ENCODE results near the gene FOXO6.

Gene FOXO6

DNA sequence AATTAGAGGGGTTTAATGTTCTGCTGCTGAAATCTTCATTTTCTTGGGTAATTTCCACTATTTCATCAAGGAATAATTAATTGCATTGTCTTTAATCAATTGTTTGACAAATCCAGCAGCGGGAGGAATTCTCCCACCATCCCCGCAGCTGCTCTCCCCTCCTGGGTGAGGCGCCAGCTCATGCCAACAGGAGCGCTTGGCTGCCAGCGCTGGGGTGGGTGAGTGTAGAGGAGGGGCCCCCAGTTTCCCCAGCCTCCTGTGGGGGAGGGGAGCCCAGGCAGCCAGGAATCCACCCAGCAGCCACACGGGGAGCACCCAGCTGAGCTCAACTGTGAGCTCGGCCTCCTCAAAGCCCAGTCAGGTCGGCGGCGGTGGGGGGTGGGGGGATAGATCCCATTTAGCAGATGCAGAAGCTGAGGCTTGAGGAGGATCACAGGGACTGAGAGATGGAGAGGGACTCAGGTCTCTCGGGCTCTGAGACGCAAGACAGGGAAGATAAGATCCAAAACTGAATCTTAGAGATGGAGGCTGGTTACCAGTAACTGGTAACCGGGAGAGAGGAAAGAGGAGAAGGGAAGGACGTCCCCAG is 46.5 kb downstream of the FOXO6 start:
- H3K27me3 ChIP-seq (ENCODE audit: insufficient read depth, low read length), result peaks cover 23% of the 10 kb centered on the region
- H3K36me3 ChIP-seq (ENCODE audit: insufficient read depth, low read length), result no peaks in the 10 kb centered on the region
- H3K4me1 ChIP-seq (ENCODE audit: insufficient read depth, low read length), result peaks cover 10% of the 10 kb centered on the region
- H2AFZ ChIP-seq (ENCODE audit: low read depth, low read length), result no peak overlapping the region
- no peaks in the 10 kb centered on the region for H3K9me3 ChIP-seq (ENCODE audit: low read length)
- H3K4me3 ChIP-seq (ENCODE audit: low read length), result no peak overlapping the region

GRCh38 chr1:41408691-41409090 is 47.5 kb downstream of the FOXO6 start:
- Histone ChIP-seq H3K27me3 (ENCODE audit: insufficient read depth, low read length) (peaks cover 20% of the 10 kb centered on the region), H3K36me3 (ENCODE audit: insufficient read depth, low read length) (no peaks in the 10 kb centered on the region), H2AFZ (ENCODE audit: low read depth, low read length) (no peak overlapping the region), H3K9me3 (ENCODE audit: low read length) (no peaks in the 10 kb centered on the region), H3K4me3 (ENCODE audit: low read length) (no peak overlapping the region), H3K4me1 (ENCODE audit: insufficient read depth, low read length) (peaks cover 12% of the 10 kb centered on the region)

GRCh38 chr1:41409825-41410224 is 48.6 kb downstream of the FOXO6 start:
- H2AFZ ChIP-seq (ENCODE audit: low read depth, low read length), result no peak overlapping the region
- no peaks in the 10 kb centered on the region for H3K36me3 ChIP-seq (ENCODE audit: insufficient read depth, low read length)
- peaks cover 6% of the 10 kb centered on the region for H3K4me1 ChIP-seq (ENCODE audit: insufficient read depth, low read length)
- peaks cover 20% of the 10 kb centered on the region for H3K27me3 ChIP-seq (ENCODE audit: insufficient read depth, low read length)
- H3K9me3 ChIP-seq (ENCODE audit: low read length), result no peaks in the 10 kb centered on the region
- no peak overlapping the region for H3K4me3 ChIP-seq (ENCODE audit: low read length)

DNA sequence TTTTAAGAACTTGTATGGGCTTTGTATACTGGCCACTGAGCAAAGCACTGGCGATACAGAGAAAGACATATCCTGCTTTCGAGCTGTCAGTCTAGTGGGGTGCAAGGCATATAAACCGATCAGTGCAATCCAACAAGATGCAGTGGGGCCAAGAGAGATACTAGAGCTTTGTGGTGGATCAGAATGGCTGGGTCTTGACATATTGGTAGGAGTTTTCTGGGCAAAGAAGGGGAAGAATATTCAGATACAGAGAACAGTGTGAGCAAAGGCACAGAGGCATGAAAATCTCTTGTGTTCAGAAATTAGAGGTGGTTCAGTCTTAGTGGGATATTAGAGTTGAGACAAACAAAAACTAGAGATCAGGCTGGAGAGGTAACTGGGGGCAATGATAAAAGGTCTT is 49.2 kb downstream of the FOXO6 start:
- Histone ChIP-seq H3K27me3 (ENCODE audit: insufficient read depth, low read length) (peaks cover 20% of the 10 kb centered on the region), H3K9me3 (ENCODE audit: low read length) (no peaks in the 10 kb centered on the region), H3K4me1 (ENCODE audit: insufficient read depth, low read length) (peaks cover 6% of the 10 kb centered on the region), H3K4me3 (ENCODE audit: low read length) (no peak overlapping the region), H3K36me3 (ENCODE audit: insufficient read depth, low read length) (no peaks in the 10 kb centered on the region), H2AFZ (ENCODE audit: low read depth, low read length) (no peak overlapping the region)

DNA sequence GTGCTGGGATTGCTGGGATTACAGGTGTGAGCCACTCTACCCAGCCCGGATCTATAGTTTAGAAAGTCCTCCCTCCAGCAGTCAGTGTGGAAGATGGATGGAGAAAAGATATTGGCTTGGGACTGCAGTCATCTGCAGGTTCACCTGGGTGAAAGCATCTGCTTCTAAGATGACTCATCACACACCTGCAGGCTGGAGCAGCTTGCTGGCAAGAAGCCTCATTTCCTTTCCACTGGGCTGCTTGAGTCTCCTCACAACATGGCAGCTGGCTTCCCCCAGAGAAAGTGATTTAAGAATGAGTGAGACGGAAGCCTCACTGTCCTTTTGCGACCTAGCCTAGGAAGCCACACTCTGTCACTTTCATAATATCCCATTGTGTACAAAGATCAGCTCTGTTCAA is 50.0 kb downstream of the FOXO6 start:
- H3K9me3 ChIP-seq (ENCODE audit: low read length), result no peaks in the 10 kb centered on the region
- H3K27me3 ChIP-seq (ENCODE audit: insufficient read depth, low read length), result peaks cover 18% of the 10 kb centered on the region
- H2AFZ ChIP-seq (ENCODE audit: low read depth, low read length), result no peak overlapping the region
- no peak overlapping the region for H3K4me3 ChIP-seq (ENCODE audit: low read length)
- H3K4me1 ChIP-seq (ENCODE audit: insufficient read depth, low read length), result peaks cover 6% of the 10 kb centered on the region
- H3K36me3 ChIP-seq (ENCODE audit: insufficient read depth, low read length), result no peaks in the 10 kb centered on the region

GRCh38 chr1:41412748-41413147 is 51.5 kb downstream of the FOXO6 start:
- Histone ChIP-seq H3K4me3 (ENCODE audit: low read length) (no peak overlapping the region), H3K9me3 (ENCODE audit: low read length) (no peaks in the 10 kb centered on the region), H2AFZ (ENCODE audit: low read depth, low read length) (no peak overlapping the region), H3K4me1 (ENCODE audit: insufficient read depth, low read length) (peaks cover 6% of the 10 kb centered on the region), H3K36me3 (ENCODE audit: insufficient read depth, low read length) (no peaks in the 10 kb centered on the region), H3K27me3 (ENCODE audit: insufficient read depth, low read length) (peaks cover 17% of the 10 kb centered on the region)

GRCh38 chr1:41413748-41414281 is 52.6 kb downstream of the FOXO6 start:
- Histone ChIP-seq H3K36me3 (ENCODE audit: insufficient read depth, low read length) (no peaks in the 10 kb centered on the region), H2AFZ (ENCODE audit: low read depth, low read length) (no peak overlapping the region), H3K4me3 (ENCODE audit: low read length) (no peak overlapping the region), H3K27me3 (ENCODE audit: insufficient read depth, low read length) (peaks cover 11% of the 10 kb centered on the region), H3K9me3 (ENCODE audit: low read length) (no peaks in the 10 kb centered on the region), H3K4me1 (ENCODE audit: insufficient read depth, low read length) (peaks cover 6% of the 10 kb centered on the region)

GRCh38 chr1:41414296-41414695 is 53.1 kb downstream of the FOXO6 start:
- H3K27me3 ChIP-seq (ENCODE audit: insufficient read depth, low read length), result peaks cover 8% of the 10 kb centered on the region
- peaks cover 6% of the 10 kb centered on the region for H3K4me1 ChIP-seq (ENCODE audit: insufficient read depth, low read length)
- H3K36me3 ChIP-seq (ENCODE audit: insufficient read depth, low read length), result no peaks in the 10 kb centered on the region
- H3K4me3 ChIP-seq (ENCODE audit: low read length), result no peak overlapping the region
- H2AFZ ChIP-seq (ENCODE audit: low read depth, low read length), result no peak overlapping the region
- H3K9me3 ChIP-seq (ENCODE audit: low read length), result no peaks in the 10 kb centered on the region

DNA sequence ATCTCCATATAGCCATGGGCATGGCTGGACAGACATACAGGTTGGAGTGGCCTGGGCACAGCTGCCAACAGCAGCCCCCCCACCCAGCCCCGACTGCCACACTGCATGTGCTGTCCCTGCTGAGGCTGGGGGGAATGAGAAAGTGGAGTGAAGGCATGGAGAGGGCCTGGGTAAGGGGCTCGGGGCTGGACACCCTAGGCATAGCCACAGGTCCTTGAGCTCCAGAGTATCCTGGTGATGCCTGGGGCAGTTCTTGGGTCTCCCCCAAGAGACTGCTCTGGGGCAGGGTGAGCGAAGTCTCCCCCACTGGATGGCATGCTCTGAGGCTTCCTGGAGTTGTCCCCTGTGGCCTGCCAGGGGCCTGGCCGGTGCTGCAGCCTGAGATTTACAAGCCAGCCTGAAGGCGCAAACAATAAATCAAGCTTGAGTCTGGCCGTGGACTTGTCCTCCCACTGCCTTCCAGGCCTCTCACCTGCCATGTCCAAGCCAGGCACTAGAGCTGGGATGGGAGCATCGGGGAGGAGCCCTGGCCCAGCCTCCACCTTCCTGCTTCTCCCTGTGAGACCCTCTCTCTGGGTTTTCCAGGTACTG is 53.6 kb downstream of the FOXO6 start:
- H3K4me1 ChIP-seq (ENCODE audit: insufficient read depth, low read length), result peaks cover 6% of the 10 kb centered on the region
- H3K4me3 ChIP-seq (ENCODE audit: low read length), result no peak overlapping the region
- no peak overlapping the region for H2AFZ ChIP-seq (ENCODE audit: low read depth, low read length)
- H3K27me3 ChIP-seq (ENCODE audit: insufficient read depth, low read length), result peaks cover 3% of the 10 kb centered on the region
- H3K36me3 ChIP-seq (ENCODE audit: insufficient read depth, low read length), result no peaks in the 10 kb centered on the region
- H3K9me3 ChIP-seq (ENCODE audit: low read length), result no peaks in the 10 kb centered on the region

DNA sequence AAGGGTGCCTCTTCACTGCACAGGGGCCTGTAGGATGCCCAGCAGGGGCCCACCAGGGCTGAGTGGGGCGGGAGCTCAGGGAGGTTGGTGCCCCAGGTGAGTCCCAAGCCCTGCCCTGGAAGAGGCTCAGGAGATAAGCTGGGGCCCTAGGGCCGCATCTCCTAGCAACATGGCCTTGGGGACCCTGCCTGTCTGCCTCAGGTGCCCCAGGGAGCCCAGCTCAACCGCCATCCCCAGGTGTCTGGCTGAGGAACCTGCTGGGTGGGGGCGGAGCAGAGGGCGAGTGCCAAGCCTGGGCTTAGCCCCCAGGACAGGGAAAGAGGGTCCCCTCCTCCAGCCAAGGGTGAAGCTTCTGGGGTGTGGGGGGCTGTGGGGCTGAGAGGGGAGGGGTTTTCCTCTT is 54.8 kb downstream of the FOXO6 start:
- no peaks in the 10 kb centered on the region for H3K36me3 ChIP-seq (ENCODE audit: insufficient read depth, low read length)
- H3K4me1 ChIP-seq (ENCODE audit: insufficient read depth, low read length), result peaks cover 18% of the 10 kb centered on the region
- no peak overlapping the region for H2AFZ ChIP-seq (ENCODE audit: low read depth, low read length)
- no peaks in the 10 kb centered on the region for H3K27me3 ChIP-seq (ENCODE audit: insufficient read depth, low read length)
- no peak overlapping the region for H3K4me3 ChIP-seq (ENCODE audit: low read length)
- H3K9me3 ChIP-seq (ENCODE audit: low read length), result no peaks in the 10 kb centered on the region

GRCh38 chr1:41416552-41417334 is 55.5 kb downstream of the FOXO6 start:
- Histone ChIP-seq H3K9me3 (ENCODE audit: low read length) (no peaks in the 10 kb centered on the region), H3K36me3 (ENCODE audit: insufficient read depth, low read length) (no peaks in the 10 kb centered on the region), H3K4me3 (ENCODE audit: low read length) (no peak overlapping the region), H2AFZ (ENCODE audit: low read depth, low read length) (no peak overlapping the region), H3K4me1 (ENCODE audit: insufficient read depth, low read length) (peaks cover 19% of the 10 kb centered on the region), H3K27me3 (ENCODE audit: insufficient read depth, low read length) (no peaks in the 10 kb centered on the region)

DNA sequence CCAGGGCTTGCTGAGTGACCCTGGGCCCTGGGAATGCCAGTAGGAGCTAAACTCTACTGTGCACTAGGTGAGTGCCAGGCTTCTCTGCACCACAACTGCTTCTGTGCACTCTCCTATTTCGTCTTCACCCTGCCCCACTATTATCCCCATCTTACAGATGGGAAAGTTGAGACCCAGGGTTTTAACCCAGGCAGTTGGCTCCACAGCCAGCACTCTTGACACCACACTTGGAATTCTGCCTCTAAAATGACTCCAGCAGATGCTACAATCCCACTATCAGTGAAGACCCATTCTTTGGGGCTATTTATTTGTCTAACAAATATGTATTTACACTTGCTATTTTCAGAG is 56.1 kb downstream of the FOXO6 start:
- Histone ChIP-seq H3K27me3 (ENCODE audit: insufficient read depth, low read length) (no peaks in the 10 kb centered on the region), H3K4me3 (ENCODE audit: low read length) (no peak overlapping the region), H3K36me3 (ENCODE audit: insufficient read depth, low read length) (no peaks in the 10 kb centered on the region), H3K4me1 (ENCODE audit: insufficient read depth, low read length) (peaks cover 19% of the 10 kb centered on the region), H2AFZ (ENCODE audit: low read depth, low read length) (no peak overlapping the region), H3K9me3 (ENCODE audit: low read length) (no peaks in the 10 kb centered on the region)

- no peaks in the 10 kb centered on the region for H3K27me3 ChIP-seq (ENCODE audit: insufficient read depth, low read length)
- H3K4me3 ChIP-seq (ENCODE audit: low read length), result no peak overlapping the region
- no peak overlapping the region for H2AFZ ChIP-seq (ENCODE audit: low read depth, low read length)
- no peaks in the 10 kb centered on the region for H3K36me3 ChIP-seq (ENCODE audit: insufficient read depth, low read length)
- H3K9me3 ChIP-seq (ENCODE audit: low read length), result no peaks in the 10 kb centered on the region
- peaks cover 15% of the 10 kb centered on the region for H3K4me1 ChIP-seq (ENCODE audit: insufficient read depth, low read length)
Observed at GRCh38 chr1:41417746-41418145, 56.5 kb downstream of the FOXO6 start.

Data from neuron (in vitro differentiated cells).